Measurements from ENCODE around the gene TTLL9. TPM values are rescaled to one million over a fixed set of nuclear protein-coding genes. Genes with fewer than 3 reads are reported as not detected.

Gene TTLL9
- total and polyA plus RNA-seq, 8 donors = 0.20 to 6.2 (median 2.3) TPM

GRCh38 chr20:31851240-31851955, 19.0 kb upstream of the TTLL9 start:
- no peak for ATAC-seq
- Histone ChIP-seq H3K4me1 (peaks cover 0 to 5% of the 10 kb centered on the region in 2 donors), H3K9me3 (no peaks in the 10 kb centered on the region), H3K36me3 (no peaks in the 10 kb centered on the region), H3K4me3 (no peak overlapping the region), H3K27me3 (peaks cover 7 to 58% of the 10 kb centered on the region in 2 donors), H3K27ac (no peak overlapping the region)
- no peak for DNase-seq
- intact Hi-C loops (cut with DNase I) = loop anchor here in 1 of 2 donors (5.0 to 10.0 kb wide), 3 partner anchors 101 to 243 kb away; partner anchors contain the start of gene PDRG1
- no peak for TF ChIP-seq CTCF (IDR thresholded peaks at IDR 0.05)

DNA sequence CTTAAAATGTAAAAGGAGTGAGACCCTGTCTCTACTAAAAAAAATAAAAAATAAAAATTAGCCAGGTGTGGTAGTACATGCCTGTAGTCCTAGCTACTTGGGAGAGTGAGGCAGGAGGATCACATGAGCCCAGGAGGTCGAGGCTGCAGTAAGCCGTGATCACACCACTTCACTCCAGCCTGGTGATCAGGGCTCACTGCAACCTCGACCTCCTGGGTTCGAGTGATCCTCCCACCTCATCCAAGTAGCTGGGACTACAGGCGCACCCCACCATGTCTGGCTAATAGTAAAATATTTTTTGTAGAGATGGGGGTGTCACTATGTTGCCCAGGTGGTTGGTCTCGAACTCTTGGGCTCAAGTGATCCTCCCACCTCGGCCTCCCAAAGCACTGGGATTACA, 17.0 kb upstream of the TTLL9 start:
- ATAC-seq (no peak), DNase-seq (no peak)
- no peaks in the 10 kb centered on the region for H3K9me3 ChIP-seq
- H3K4me1 ChIP-seq = peaks cover 0 to 5% of the 10 kb centered on the region in 2 donors
- H3K4me3 ChIP-seq = no peak overlapping the region
- H3K27me3 ChIP-seq = peaks cover 7 to 59% of the 10 kb centered on the region in 2 donors
- TF ChIP-seq CTCF (IDR thresholded peaks at IDR 0.05) = no peak
- H3K36me3 ChIP-seq = no peaks in the 10 kb centered on the region
- no peak overlapping the region for H3K27ac ChIP-seq
- intact Hi-C loops (cut with DNase I) = loop anchor here in 1 of 2 donors (5.0 to 10.0 kb wide), 3 partner anchors 99 to 241 kb away; partner anchors contain the start of gene PDRG1

DNA sequence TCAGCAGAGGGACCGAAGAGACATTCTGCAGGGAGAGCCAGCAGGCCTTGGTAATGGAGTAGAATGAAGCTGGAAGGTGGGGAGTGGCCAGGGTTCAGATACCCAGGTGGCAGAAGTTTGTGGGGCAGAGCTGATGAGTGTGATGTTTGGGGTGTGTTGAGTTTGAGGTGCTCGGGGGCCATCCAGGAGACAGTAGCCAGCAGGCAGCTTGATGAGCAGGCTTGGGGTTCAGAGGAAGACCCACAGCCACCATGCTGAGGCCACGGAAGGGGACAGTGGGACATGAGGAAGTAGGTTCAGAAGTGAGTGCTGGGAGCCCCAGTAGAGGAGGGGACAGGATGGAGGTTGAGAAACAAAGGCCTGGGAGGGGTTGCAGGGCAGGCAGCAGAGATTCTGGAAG, 13.9 kb upstream of the TTLL9 start:
- no peak overlapping the region for H3K27ac ChIP-seq
- peaks cover 13 to 59% of the 10 kb centered on the region in 2 donors for H3K27me3 ChIP-seq
- TF ChIP-seq CTCF (IDR thresholded peaks at IDR 0.05) = no peak
- ATAC-seq (no peak), DNase-seq (no peak)
- H3K4me1 ChIP-seq = peaks cover 9 to 22% of the 10 kb centered on the region in 2 donors
- H3K4me3 ChIP-seq = no peak overlapping the region
- intact Hi-C loops (cut with DNase I) = loop anchor here in 1 of 2 donors (10.0 kb wide), 1 partner anchor 238 kb away; no protein-coding TSS in a partner anchor
- H3K9me3 ChIP-seq = no peaks in the 10 kb centered on the region
- H3K36me3 ChIP-seq = no peaks in the 10 kb centered on the region

DNA sequence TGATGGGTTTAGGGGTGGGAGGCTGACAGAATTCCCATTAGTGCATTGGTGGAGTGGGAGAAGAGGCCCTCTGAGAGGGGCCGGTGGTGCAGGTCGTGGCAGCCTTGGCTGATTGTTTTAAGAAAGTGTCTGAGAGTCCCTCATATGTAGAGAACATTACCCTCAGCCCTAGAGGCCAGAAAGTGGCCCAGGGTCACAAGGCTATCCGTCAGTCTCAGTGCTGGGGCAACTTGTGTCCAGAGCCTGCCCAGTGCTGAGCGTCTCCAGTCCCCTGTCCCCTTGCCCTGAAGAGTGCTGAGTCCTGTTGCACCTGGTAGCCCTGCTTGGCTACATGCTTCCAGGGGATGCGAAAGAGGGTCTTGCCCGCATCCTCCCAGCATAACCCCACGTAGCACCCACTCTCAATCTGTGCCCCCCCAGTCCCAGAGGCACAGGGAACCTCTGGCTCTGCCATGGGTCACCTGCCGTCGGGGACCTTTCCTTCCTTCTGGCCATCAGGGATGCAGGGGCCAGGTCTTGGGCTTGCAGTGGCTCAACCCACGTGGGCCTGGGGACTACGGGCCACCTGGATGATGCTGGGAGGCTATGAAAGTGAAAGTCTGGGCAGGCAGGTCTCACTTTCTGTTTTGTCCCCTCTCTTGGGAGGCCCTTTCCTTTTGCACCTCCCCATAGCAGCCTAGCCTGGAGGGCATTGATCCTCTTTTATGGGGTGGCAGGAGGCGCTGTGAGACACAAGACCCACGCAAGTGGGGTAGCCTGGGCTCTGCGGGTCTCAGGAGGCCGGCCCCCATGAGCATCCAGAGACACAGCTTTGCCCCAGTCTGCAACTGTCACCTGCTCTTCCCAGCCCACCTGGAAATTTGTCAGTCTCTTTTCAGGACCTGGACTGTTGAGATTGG, 12.3 kb upstream of the TTLL9 start:
- H3K27me3 ChIP-seq = peaks cover 13 to 53% of the 10 kb centered on the region in 2 donors
- no peaks in the 10 kb centered on the region for H3K9me3 ChIP-seq
- no peaks in the 10 kb centered on the region for H3K36me3 ChIP-seq
- no peak for DNase-seq
- TF ChIP-seq CTCF (IDR thresholded peaks at IDR 0.05) = no peak
- H3K4me1 ChIP-seq = peaks cover 9 to 22% of the 10 kb centered on the region in 2 donors
- intact Hi-C loops (cut with DNase I) = loop anchor here in 1 of 2 donors (10.0 kb wide), 1 partner anchor 237 kb away; no protein-coding TSS in a partner anchor
- H3K27ac ChIP-seq = no peak overlapping the region
- no peak overlapping the region for H3K4me3 ChIP-seq
- no peak for ATAC-seq

GRCh38 chr20:31858760-31859083, 11.7 kb upstream of the TTLL9 start:
- no peak overlapping the region for H3K4me3 ChIP-seq
- ATAC-seq = no peak
- H3K36me3 ChIP-seq = no peaks in the 10 kb centered on the region
- intact Hi-C loops (cut with DNase I) = loop anchor here in 1 of 2 donors (10.0 kb wide), 1 partner anchor 236 kb away; no protein-coding TSS in a partner anchor
- peaks cover 13 to 53% of the 10 kb centered on the region in 2 donors for H3K27me3 ChIP-seq
- H3K4me1 ChIP-seq = peaks cover 9 to 22% of the 10 kb centered on the region in 2 donors
- H3K27ac ChIP-seq = no peak overlapping the region
- no peak for TF ChIP-seq CTCF (IDR thresholded peaks at IDR 0.05)
- H3K9me3 ChIP-seq = no peaks in the 10 kb centered on the region
- DNase-seq = no peak
